Midbrain (tissue), 1 donor: ENCODE data around the gene PNP.
"Not testable (repeated sequence)": the region's sequence is repeated elsewhere in the genome, so short reads cannot be mapped to it uniquely, and the experiment has no call there.

Experiments
- DNase-seq: peaks from one replicate; lab custom pipeline; 2025; lab: John Stamatoyannopoulos, UW

PNP gene

GRCh38 chr14:20492486-20492885 is 23.3 kb downstream of the PNP start:
- no peak for DNase-seq

GRCh38 chr14:20493634-20494033 is 24.4 kb downstream of the PNP start:
- peak; percentile 2 for DNase-seq

DNA sequence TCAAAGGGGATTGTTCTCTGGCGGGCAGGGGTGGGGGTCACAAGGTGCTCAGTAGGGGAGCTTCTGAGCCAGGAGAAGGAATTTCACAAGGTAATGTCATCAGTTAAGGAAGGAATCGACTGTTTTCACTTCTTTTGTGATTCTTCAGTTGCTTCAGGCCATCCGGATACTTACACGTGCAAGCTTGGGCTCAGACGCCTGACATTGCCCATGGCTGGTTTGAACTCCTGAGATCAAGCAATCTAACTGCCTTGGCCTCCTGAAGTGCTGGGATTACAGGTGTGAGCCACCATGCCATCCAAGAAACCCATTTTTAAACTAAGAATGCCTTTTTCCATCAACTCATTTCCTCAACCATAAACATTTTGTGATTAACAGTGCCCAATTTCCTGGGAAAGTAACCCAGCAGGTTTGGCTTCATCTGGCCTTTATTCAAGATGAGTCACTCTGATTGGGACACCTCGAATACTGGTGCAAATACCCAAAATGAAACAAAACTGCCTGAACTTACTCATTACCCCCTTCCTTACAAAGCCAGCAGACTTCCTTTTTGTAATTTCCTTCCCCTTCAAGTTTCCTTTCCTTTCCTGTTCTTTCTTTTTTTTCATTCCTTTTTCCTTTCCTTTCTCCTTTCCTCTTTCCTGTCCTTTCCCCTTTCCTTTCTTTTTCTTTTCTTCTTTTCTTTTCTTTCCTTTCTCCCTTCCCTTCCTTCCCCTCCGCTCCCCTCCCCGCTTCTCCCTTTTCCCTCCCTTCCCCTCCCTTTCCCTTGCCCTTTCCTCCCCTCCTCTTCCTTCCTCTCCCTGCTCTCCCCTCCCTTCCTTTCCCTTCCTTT is 25.9 kb downstream of the PNP start:
- DNase-seq = no peak

GRCh38 chr14:20498622-20499021 is 29.4 kb downstream of the PNP start:
- no peak for DNase-seq

DNA sequence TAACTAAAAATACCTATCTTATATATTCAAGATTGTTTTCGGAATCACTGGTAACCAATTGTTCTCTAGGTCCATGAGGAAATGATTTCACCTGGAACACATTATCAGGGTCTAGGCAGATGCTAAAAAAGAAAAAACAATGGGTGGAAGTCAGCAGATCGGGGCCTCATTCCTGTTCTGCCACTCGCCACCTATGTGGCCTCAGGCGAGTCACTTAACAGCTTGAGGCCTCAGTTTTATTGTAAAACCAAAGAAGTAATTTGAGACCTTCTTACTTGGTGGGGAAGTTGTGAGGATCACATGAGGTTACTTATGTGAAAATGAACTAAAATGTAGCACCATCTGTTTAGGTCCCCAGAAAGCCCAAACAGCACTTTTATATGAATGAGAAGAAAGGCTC is 29.9 kb downstream of the PNP start:
- DNase-seq = no peak

- no peak for DNase-seq
Observed at GRCh38 chr14:20499881-20500280, 30.7 kb downstream of the PNP start.

DNA sequence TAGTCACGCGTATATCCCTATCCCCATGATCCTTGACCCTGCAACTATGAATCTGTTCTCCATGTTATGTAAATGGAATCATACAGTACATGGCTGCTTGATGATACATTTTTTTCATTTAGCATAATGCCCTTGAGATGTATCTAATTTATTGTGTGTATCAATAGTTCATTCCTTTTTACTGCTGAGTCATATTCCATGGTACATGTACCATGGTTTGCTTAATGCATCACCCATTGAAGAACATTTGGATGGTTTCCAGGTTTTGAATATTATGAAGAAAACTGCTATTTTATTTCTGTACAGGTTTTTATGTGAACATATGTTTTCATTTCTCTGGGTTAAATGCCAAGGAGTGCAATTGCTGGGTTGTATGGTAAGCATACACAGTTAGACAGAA is 32.1 kb downstream of the PNP start:
- no peak for DNase-seq

DNA sequence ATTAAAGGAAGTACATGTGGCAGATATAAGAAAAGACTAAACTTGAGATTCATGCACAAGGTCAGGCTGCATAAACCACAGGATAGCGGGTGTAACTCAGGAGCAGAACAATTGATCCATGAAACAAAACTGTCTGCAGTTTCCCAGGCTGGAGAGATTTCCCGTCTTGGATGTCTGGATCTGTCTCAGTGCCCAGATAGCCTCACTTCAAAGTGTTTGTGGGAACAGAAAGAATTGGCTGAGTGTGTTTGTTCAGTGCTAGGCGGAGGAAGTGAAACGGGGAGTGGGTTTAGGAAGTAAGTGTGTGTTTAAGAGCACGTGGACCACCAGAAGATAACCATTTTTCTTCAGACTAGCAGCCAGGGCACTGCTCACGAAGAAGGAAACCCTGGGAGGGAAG is 34.7 kb downstream of the PNP start:
- peak; percentile 12 for DNase-seq

DNA sequence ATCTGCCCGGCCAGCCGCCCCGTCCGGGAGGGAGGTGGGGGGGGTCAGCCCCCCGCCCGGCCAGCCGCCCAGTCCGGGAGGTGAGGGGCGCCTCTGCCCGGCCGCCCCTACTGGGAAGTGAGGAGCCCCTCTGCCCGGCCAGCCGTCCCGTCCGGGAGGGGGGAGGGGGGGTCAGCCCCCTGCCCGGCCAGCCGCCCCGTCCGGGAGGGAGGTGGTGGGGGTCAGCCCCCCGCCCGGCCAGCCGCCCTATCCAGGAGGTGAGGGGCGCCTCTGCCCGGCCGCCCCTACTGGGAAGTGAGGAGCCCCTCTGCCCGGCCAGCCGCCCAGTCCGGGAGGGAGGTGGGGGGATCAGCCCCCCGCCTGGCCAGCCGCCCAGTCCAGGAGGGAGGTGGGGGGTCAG is 37.1 kb downstream of the PNP start:
- DNase-seq = not testable (repeated sequence)

- DNase-seq = not testable (repeated sequence)
Observed at GRCh38 chr14:20506752-20507151, 37.5 kb downstream of the PNP start.

GRCh38 chr14:20507537-20507936 is 38.3 kb downstream of the PNP start:
- not testable (repeated sequence) for DNase-seq

GRCh38 chr14:20508367-20508766 is 39.2 kb downstream of the PNP start:
- no peak for DNase-seq

DNA sequence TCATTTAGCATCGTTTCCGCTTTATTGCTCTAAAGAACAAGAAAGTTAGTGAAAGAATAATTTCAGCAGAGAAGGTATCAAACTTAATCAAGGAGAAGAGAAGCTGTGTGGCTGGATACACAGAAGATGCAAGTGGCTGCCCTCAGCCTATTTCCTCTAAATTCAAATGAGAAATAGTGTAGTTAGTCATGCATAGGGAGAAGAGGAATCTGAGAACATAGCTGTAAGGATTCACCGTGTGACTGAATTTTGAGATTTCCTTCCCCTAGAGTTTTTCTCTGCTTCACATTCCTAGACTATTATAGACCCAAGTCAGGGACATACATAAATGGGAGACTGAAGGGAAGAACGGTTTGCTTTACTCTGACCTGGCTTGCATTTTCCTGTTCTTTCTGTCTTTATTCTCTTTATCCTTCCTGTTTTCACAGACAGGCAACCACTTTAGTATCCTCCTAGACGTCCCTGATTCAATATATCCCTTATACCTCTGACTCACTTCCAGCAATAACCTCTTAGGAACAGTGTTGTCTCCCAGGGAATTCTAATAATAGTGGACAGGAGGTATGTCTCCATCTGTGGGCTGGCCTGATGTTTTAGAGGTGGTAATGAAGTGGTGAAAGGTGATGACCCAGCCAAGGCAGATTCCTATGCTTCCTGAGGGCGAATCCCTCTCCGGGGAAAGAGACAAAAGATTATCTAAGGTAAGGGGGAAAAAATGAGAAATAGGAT is 43.1 kb downstream of the PNP start:
- no peak for DNase-seq

GRCh38 chr14:20515846-20516245 is 46.6 kb downstream of the PNP start:
- DNase-seq = no peak

DNA sequence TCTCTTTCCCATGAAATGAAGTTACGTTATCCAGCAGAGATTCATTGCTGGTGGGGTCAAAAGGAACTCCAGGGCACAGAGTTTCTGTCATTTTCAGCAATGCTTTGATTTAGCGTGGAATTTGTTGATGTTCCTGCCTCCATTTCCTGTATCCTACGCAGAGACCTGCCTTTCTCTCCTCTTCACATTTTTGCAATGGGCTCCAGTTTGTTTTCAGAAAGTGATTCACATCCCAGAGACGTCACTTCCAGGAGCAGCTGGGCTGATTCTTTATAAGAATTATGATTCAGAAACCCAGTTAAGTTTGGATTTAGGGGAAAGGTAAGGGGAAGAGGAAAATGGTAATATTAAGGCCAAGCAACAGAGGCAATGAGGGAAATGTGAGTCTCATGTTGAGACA is 47.7 kb downstream of the PNP start:
- no peak for DNase-seq

DNA sequence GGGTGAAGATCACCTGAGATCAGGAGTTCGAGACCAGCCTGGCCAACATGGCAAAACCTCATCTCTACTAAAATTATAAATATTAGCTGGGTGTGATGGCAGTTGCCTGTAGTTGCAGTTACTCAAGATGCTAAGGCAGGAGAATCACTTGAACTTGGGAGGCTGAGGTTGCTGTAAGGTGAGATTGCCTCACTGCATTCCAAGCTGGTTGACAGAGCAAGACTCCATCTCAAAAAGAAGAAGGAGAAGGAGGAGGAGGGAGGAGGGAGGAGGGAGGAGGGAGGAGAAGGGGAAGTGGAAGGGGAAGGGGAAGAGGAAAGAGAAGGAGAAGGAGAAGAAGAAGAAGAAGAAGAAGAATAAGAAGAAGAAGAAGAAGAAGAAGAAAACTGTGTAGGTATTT is 53.1 kb downstream of the PNP start:
- no peak for DNase-seq

DNA sequence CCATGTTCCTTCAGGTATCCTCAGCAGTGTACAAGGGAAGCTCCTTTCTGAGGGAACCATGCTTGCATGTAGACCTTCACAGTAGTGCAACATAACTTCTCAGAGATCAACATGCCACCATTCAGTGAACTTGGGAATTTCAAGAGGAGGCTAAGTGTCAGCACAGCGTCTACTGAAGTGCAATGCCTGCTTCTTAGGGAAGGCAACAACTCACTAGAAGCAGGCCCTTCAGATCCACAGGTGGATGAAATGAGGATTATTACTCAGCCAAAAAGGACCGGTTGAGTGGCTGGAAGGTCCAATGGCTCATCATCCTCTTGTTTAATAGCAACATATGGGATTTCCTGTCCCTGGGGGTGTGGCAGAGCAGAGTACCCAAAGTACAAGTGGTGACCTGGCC is 54.8 kb downstream of the PNP start:
- no peak for DNase-seq
